Astrocyte (in vitro differentiated cells and primary cell): ENCODE data around the gene UPK3BL2.
"Not testable (repeated sequence)": the region's sequence is repeated elsewhere in the genome, so short reads cannot be mapped to it uniquely, and the experiment has no call there.

ENCODE experiments used
- CTCF ChIP-seq: IDR thresholded peaks from 2 replicates; pipeline ENCODE4 v1.5.1; 2011; ENCODE audit warnings: low read depth, mild to moderate bottlenecking, inconsistent platforms, low read length, moderate library complexity; ENCODE audit not compliant: insufficient read depth
- EZH2 ChIP-seq: IDR thresholded peaks from 2 replicates; pipeline ENCODE4 v1.6.1; 2012; ENCODE audit warnings: mild to moderate bottlenecking, low read length, inconsistent platforms; ENCODE audit not compliant: insufficient read depth

- TF ChIP-seq CTCF, EZH2: not testable (repeated sequence)
Observed at GRCh38 chr7:102589857-102590256, 46.4 kb upstream of the UPK3BL2 start.
